T1000 (cell line): Measurements from ENCODE around the gene ZNF646.

ENCODE experiments used
- DNase-seq: peaks from one replicate; lab custom pipeline; 2025; ENCODE audit warnings: mixed read lengths; lab: John Stamatoyannopoulos, UW

The ZNF646 gene

DNA sequence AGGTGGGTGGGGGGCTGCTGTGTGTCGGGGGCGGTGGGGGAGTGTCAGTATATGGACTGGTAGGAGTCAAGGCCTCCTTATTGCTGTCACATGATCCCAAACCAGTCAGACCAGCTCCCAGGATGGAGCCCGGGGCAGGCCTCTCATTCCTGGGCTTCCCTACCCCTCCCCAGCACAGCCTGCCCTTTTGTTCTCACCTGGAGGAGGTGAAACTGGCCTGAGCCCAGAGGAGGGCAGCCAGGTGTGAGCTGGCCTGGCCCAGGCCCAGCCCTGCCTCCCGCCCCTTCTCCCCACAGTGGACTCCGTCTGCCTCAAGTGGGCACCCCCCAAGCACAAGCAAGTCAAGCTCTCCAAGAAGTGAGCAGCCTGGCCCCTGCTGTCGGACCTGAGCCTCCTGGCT lies 56.7 kb downstream of the ZNF646 start:
- no peak for DNase-seq

DNA sequence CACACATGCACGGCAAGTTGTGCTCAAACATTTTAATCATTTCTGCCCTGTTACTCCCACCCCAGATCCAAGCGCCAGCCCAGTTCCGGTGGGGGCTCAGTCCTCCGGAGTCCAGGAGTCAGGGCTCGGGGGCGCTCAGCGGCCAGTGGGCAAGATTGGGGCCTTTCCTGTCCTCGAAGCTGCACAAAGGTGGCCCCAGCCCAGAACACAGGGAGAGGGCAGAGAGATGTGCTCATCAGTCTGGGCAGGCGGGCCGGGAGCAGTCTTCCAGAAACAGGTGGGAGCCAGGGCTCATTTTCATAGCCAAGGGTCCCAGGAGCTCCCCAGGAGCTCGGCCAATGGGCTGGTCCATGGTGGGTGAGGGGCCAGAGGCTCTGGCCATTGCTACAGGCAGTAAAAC lies 57.2 kb downstream of the ZNF646 start:
- no peak for DNase-seq

DNA sequence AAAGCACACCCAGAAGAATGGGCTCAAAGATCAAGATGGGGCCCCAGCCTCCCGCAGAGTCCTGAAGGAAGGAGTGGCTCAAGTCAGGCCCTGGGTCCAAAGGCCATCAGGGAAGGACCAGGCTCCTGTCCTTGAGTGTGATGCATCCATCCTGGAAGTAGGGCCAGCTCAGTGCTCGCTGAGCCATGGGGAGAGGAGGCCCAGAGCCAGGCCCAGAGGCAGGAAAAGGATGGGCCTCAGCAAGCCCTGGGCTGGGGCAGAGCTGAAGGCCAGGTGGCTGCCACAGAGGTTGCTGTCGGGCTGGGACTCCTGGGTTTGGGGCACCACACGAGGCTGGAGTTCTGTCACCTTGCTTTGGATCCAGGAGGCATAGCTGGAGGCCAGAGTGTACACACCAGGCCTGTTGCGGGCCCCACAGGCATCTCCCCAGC lies 57.6 kb downstream of the ZNF646 start:
- no peak for DNase-seq

DNA sequence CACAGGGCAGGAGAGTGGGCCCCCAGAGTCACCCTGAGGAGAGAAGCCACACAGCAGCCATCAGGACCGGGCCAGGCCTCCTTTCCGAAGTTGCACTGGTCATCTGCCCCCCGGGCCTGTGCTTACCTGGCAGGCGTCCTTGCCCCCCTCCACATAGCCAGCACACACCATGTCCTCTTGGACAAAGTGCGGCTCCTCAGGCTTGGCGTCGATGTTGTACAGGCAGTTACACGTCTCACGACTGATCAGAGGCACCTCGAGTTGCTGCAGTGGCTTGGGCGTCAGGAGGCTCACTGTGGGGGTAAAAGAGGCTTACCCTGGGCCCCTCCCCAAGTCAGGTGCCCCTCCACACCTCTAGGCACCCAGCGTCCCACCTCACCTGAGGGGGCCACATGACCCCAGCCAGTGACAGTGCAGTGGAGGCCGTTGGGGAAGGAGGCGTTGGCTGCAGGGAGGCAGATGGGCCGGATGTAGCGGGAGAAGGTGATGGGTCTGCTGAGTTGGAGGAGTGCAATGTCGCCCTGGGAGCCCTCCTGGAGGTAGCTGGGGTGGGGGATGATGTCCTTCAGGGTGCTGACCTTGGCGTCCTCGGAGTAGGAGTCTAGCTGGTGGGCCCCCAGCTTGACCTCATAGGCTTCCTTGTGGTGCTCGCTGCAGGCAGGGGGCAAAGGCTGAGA lies 58.2 kb downstream of the ZNF646 start:
- no peak for DNase-seq

DNA sequence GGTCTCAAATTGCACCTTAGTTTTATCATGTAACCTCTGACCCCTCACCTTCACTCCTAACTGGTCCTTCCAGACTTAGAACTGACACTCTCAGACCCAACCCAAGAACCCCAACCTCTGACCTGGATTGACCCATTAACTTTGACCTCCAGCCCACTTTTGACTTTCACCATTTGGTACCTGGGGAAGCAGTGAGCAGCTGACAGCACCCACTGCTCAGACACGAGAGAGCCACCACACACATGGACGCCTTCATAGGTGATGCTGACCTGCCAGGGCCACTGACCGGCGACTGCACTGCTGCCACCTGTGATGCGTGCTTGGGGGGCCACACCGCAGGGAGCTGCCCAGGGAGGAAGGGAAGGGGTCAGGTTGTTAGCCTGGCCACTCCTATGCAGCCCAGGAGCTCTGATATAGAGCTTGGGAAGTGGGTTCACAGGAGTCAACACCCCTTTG lies 58.9 kb downstream of the ZNF646 start:
- no peak for DNase-seq
